Measurements from ENCODE around the gene TUFT1.
"Not testable (repeated sequence)": the region's sequence is repeated elsewhere in the genome, so short reads cannot be mapped to it uniquely, and the experiment has no call there.

The TUFT1 gene

GRCh38 chr1:151568626-151569088, 28.5 kb downstream of the TUFT1 start:
- no peak overlapping the region for H3K4me3 ChIP-seq (ENCODE audit: low read length)
- DNase-seq (ENCODE audit: low read depth, low spot score): no peak

- H3K4me3 ChIP-seq (ENCODE audit: low read length): no peak overlapping the region
- DNase-seq (ENCODE audit: low read depth, low spot score): no peak
These were observed 30.7 kb downstream of the TUFT1 start for GRCh38 chr1:151570819-151571218.

GRCh38 chr1:151574575-151575529, 34.7 kb downstream of the TUFT1 start:
- no peak for DNase-seq (ENCODE audit: low read depth, low spot score)

GRCh38 chr1:151577173-151577572, 37.1 kb downstream of the TUFT1 start:
- no peak overlapping the region for H3K4me3 ChIP-seq (ENCODE audit: low read length)
- no peak for DNase-seq (ENCODE audit: low read depth, low spot score)

More at GRCh38 chr1:151574575-151575529, 34.7 kb downstream of the TUFT1 start:
- H3K4me3 ChIP-seq (ENCODE audit: low read length): no peak overlapping the region

GRCh38 chr1:151578941-151579340, 38.8 kb downstream of the TUFT1 start:
- no peak for DNase-seq (ENCODE audit: low read depth, low spot score)
- H3K4me3 ChIP-seq (ENCODE audit: low read length): no peak overlapping the region

GRCh38 chr1:151579436-151580225, 39.5 kb downstream of the TUFT1 start:
- DNase-seq (ENCODE audit: low read depth, low spot score): no peak
- H3K4me3 ChIP-seq (ENCODE audit: low read length): no peak overlapping the region

- no peak for DNase-seq (ENCODE audit: low read depth, low spot score)
- H3K4me3 ChIP-seq (ENCODE audit: low read length): no peak overlapping the region
These were observed 41.3 kb downstream of the TUFT1 start for GRCh38 chr1:151581451-151581850.

- DNase-seq (ENCODE audit: low read depth, low spot score): no peak
- no peak overlapping the region for H3K4me3 ChIP-seq (ENCODE audit: low read length)
These were observed 41.8 kb downstream of the TUFT1 start for GRCh38 chr1:151581921-151582320.

- DNase-seq (ENCODE audit: low read depth, low spot score): no peak
- H3K4me3 ChIP-seq (ENCODE audit: low read length): no peak overlapping the region
These were observed 43.7 kb downstream of the TUFT1 start for GRCh38 chr1:151583796-151584195.

- H3K4me3 ChIP-seq (ENCODE audit: low read length): no peak overlapping the region
- DNase-seq (ENCODE audit: low read depth, low spot score): no peak
These were observed 44.2 kb downstream of the TUFT1 start for GRCh38 chr1:151584278-151584677.

- no peak for DNase-seq (ENCODE audit: low read depth, low spot score)
- H3K4me3 ChIP-seq (ENCODE audit: low read length): no peak overlapping the region
These were observed 44.7 kb downstream of the TUFT1 start for GRCh38 chr1:151584780-151585179.

- no peak for DNase-seq (ENCODE audit: low read depth, low spot score)
- no peak overlapping the region for H3K4me3 ChIP-seq (ENCODE audit: low read length)
These were observed 45.5 kb downstream of the TUFT1 start for GRCh38 chr1:151585622-151586021.

- no peak overlapping the region for H3K4me3 ChIP-seq (ENCODE audit: low read length)
- no peak for DNase-seq (ENCODE audit: low read depth, low spot score)
These were observed 50.9 kb downstream of the TUFT1 start for GRCh38 chr1:151590961-151591360.

- no peak overlapping the region for H3K4me3 ChIP-seq (ENCODE audit: low read length)
- no peak for DNase-seq (ENCODE audit: low read depth, low spot score)
These were observed 53.6 kb downstream of the TUFT1 start for GRCh38 chr1:151593730-151594129.

- peak; percentile 66 for DNase-seq (ENCODE audit: low read depth, low spot score)
- H3K4me3 ChIP-seq (ENCODE audit: low read length): no peak overlapping the region
These were observed 54.1 kb downstream of the TUFT1 start for GRCh38 chr1:151594143-151594625.

- no peak for DNase-seq (ENCODE audit: low read depth, low spot score)
- no peak overlapping the region for H3K4me3 ChIP-seq (ENCODE audit: low read length)
These were observed 56.3 kb downstream of the TUFT1 start for GRCh38 chr1:151596166-151596953.

GRCh38 chr1:151602550-151602949, 62.4 kb downstream of the TUFT1 start:
- H3K4me3 ChIP-seq (ENCODE audit: low read length); DNase-seq (ENCODE audit: low read depth, low spot score): not testable (repeated sequence)

GRCh38 chr1:151604291-151604690, 64.2 kb downstream of the TUFT1 start:
- H3K4me3 ChIP-seq (ENCODE audit: low read length): no peak overlapping the region

GRCh38 chr1:151606384-151606783, 66.3 kb downstream of the TUFT1 start:
- H3K4me3 ChIP-seq (ENCODE audit: low read length): no peak overlapping the region
- DNase-seq (ENCODE audit: low read depth, low spot score): no peak

More at GRCh38 chr1:151604291-151604690, 64.2 kb downstream of the TUFT1 start:
- DNase-seq (ENCODE audit: low read depth, low spot score): no peak

Measured in Jurkat, Clone E6-1 (cell line).